ENCODE data around the gene CREB1. TPM values are rescaled to one million over a fixed set of nuclear protein-coding genes. Genes with fewer than 3 reads are reported as not detected.
"Not testable (repeated sequence)": the region's sequence is repeated elsewhere in the genome, so short reads cannot be mapped to it uniquely, and the experiment has no call there.

Gene CREB1
- total RNA-seq, 2 donors from 2014 or later: 96.8 to 125 TPM

GRCh38 chr2:207646582-207646981 lies 116.8 kb downstream of the CREB1 start:
- not testable (repeated sequence) for H3K27me3 Mint-ChIP-seq; H3K9me3 Mint-ChIP-seq; ATAC-seq; DNase-seq (ENCODE audit: low spot score); H3K4me1 Mint-ChIP-seq (ENCODE audit: low read depth in 2 of 2); H3K36me3 Mint-ChIP-seq; H3K27ac Mint-ChIP-seq; H3K4me3 Mint-ChIP-seq

Other genes starting within 250 kb of the CREB1 start
- gene METTL21A, start 95.4 kb downstream of the CREB1 start, total RNA-seq: 10 to 100 TPM in 1 of 2 donors, 1 to 10 TPM in 1; 9.7 to 23.4 TPM
- 1 to 10 TPM; 5.7 to 6.9 TPM for gene CCNYL1, start 181.7 kb downstream of the CREB1 start, total RNA-seq
- gene FZD5, start 239.9 kb downstream of the CREB1 start, total RNA-seq: under 1 TPM; 0.45 to 0.88 TPM

Measured in natural killer cell treated with Interleukin-12 subunit alpha and Interleukin-12 subunit beta and Interleukin-15 and Interleukin-18, amount 100 ng/mL, for 72 hours (primary cell).